HG03045 (cell line): ENCODE data around the gene UCK2.

ENCODE experiments used
- ATAC-seq: cut with Tn5 transposase; IDR thresholded peaks from one replicate; pipeline ENCODE4 v1.9.1; 2021; ENCODE audit warnings: mild to moderate bottlenecking, moderate library complexity; ENCODE audit not compliant: unreplicated experiment

UCK2 gene

DNA sequence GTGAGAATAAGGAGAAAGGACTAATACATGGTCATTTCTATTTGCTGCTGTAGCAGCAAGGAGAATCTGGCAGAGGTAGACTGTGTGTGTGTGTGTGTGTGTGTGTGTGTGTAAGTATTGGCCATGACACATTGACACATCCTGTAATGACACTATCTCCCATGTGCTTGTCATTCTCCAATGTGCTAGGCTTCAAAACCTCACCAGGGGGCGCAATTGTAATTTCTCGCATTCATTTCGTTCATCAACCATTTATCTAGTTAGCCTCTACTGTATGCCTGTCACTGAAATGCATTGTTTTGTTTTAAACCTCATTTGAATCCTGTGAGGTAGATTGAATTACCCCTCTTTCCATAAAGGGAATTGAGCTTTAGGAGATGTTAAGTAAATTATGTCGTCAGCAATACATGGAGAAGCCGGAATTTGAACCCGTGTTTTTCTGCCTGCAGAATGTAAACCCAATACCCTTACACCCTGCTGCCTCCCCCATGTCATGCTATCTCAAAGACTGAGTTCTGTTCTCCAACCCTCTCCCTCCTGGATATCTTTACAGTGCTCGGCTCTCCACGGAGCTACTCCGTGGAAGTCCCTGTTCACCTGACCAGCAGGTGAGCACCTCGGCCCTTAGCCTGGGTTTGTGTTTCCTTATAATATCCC lies 100.8 kb downstream of the UCK2 start:
- ATAC-seq = no peak

DNA sequence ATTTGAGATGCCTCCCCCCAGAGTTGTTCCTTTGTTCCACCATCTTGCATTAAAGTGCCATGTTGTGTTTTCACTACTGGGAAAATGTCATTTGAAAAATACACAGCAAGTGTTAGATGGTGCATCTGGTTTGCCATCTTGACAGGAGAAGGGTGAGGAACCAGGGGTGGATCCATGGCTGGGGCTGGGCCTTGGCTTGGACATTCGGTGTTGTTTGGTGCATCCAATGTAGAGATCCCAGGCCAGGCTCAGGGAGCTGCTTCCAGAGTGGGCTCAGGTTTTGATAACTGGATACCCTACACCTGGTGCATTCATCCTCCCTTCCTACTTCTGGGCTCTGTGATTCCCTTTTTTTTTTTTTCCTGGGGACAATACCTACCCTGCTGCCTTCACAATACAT lies 103.5 kb downstream of the UCK2 start:
- no peak for ATAC-seq

DNA sequence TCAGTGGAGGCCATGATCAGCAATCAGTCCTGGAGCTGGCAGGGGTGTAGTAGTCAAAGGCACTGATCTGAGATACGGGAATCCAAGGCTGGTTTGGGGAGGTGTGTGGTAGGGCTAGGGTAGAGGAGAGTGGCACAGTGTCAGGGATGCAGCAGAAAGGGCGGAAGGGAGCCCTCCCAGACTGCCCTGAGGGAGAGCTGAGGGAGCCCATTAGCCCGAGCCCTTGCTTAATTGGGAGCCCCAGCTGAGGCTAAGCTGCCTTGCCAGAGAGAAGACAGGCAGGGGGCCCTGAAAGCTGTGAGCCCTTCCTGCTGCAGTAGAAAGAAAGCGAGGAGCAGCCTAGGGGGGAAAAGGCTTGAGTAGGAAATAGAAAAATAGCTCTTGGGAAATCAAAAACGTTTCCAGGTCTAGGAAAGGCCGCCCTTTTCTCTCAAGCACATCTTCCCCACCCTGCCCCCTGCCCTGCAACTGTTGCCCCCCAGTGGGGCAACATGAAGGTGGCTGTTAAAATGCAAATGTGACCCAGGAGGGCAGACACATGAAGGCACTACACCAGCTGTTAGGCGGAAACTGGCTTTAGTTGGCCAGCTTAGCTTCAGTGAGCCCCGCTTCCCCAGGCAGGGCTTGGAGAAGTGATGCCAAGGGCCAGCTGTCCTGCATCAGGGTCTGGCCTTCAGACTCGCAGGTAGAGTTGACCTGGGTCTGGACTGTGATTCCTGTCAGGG lies 106.2 kb downstream of the UCK2 start:
- no peak for ATAC-seq

DNA sequence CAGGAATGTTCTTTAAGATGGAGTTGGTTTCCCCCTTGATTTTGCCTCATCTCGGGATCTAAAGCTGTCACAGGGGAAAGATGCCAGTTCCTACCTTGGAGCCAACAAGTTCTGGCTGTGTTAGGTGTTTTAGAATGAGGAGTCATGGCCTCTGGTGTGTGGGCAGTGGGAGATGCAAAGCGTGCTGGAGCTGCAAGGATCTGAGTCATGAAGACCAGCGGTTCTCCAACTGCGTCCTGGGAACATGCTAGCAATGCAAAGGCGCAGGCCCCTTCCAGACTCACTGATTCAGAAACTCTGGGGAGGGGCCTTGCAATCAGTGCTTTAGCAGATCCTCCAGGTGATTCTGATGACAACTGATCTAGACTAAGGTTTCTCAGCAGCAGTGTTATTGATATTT lies 109.1 kb downstream of the UCK2 start:
- ATAC-seq = no peak

DNA sequence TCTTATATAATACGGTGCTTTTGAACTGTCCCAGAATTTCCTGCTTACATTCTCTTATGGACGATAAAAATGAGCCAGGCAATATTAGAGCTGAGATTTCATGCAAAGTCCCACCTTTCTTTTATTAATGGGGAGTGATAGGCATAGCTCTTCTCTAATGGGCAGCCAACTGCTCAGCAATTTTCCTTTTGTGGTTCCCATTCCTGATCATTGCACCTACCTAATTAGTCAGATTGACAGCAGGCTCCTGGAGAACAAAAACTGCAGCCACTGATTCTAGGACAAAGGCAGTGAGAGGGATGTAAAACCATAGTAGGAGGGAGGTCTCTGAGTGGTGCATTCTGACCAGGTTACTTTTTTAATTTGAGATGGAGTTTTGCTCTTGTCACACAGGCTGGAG lies 110.4 kb downstream of the UCK2 start:
- no peak for ATAC-seq

DNA sequence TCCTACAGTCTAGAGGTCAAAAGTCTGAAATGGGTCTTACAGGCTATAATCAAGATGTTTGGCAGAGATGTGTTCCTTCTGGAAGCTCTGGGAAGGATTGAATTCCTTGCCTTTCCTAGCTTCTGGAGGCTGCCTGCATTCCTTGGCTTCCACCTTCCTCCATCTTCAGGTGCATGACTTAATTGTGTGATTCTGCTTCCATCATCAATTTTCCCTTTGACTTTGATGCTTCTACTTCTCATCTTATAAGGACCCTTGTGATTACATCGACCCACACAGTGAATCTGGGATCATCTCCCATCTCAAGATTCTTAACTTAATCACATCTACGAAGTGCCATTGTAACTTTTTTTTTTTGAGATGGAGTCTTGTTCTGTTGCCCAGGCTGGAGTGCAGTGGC lies 111.4 kb downstream of the UCK2 start:
- ATAC-seq = no peak

DNA sequence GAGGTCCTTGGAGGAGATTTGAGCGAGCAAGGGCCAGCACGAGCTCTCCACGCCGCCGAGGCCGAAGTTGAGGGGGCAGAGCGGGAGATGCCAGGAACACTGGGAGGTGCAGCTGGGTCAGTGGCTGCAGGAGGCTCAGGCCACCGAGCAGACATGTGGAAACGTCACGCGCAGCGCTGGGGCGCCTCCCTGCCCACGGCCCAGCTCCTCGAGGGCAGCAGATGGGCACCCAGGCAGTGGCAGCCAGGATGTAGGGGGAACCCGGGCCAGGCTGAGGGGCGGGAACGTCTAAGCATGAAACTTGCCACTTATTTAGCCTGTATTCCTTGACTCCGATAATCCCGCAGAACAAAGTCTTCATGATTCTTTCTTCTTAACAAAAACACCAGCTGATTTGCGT lies 114.1 kb downstream of the UCK2 start:
- no peak for ATAC-seq

DNA sequence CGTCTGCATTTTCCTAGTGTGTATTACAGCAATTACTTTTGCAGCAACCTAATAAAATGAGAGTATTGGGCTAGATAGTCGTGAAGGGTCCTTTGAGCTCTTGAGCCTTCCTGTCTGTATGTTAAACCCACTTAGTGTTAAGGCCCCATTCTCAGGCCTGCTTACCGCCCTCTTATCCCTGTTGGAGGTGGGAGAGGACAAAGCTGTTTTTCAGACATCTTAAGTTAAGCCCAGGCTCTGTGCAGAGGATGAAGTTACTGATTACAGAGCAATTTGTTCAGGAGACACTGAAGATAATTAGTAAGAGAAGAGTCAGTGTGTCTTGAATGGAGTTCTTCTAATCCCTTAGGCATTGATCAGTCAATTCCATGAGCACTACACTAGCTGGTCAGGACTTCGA lies 114.6 kb downstream of the UCK2 start:
- no peak for ATAC-seq

DNA sequence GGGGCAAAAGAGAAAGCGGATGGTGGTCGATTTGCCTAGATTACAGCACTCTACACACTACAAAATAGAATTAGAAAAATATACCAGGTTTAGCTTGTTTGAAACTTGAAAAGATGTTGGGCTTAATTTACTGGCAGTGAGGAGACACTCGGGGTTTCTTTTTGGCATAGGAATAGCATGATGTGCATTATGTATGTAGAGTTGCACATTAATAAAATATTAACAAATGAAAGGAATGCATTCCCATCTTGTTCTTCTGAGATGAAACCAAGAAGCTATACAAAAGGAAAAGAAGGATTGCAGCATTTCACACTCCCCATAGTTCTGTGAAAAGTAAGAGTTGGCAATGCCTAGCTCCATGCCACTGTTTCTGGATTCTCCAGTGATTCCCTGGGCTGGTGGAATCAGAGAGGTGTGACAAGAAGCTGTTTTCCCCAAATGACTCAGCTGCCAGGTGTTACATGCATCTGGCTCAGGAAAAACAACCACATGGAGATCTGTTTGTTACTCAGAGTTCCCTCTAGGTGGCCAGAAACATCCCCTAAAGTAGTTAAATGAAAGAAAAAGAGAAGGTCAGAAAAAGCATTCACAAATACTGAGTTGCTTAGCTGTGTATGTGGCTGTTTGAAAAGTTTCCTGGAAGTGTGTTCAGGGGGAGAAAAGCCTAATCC lies 115.6 kb downstream of the UCK2 start:
- ATAC-seq = peak; percentile 48

DNA sequence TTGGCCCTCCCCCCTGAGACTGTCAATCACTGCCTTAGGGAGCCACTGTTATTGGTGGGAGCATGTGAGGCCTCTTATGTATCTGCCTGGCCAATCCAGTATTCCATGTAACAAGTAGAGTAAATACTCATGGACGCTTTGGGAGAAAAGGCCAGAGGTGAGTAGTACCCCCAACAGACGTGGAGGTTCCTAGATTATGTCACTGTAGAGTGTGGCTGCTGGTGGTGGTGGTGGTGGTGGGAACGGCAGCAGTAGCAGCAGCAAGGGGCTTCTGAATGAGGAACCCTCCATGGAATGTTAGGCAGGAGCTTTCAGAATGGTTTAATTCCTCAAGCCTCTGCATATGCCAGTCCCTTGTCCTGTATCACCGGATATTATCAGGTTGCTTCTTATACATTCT lies 118.5 kb downstream of the UCK2 start:
- no peak for ATAC-seq

DNA sequence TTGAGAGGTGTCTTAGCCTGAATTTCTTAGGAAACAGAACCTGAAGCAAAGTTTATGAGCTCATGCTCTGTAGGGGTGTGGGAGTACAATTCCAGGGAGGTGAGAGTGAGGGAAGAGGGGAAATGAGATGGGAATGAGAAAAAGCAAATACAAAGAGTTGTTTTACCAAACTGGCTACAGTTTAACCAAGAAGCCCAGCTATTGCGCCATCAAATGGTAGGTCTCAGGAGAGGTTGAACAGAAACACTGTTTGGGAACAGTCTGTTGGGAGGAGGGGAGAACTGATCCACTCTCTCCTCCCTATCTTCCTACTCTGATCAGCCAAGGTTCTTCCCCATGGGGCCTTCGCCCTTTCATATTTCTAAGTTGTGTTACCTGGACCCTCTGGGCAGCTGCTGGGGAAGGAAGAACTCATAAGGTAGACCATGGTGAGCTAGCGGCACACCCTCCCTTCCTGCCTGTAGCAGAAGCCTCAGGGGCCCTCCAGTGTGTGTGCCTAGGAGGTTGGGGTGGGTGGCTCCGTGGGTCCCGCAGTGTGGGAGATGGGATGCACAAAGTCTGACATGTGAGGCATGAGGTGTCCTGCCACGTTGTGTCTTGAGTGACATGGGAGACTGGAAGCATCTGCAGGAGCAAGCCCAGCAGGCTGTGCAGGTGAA lies 120.5 kb downstream of the UCK2 start:
- ATAC-seq = no peak

DNA sequence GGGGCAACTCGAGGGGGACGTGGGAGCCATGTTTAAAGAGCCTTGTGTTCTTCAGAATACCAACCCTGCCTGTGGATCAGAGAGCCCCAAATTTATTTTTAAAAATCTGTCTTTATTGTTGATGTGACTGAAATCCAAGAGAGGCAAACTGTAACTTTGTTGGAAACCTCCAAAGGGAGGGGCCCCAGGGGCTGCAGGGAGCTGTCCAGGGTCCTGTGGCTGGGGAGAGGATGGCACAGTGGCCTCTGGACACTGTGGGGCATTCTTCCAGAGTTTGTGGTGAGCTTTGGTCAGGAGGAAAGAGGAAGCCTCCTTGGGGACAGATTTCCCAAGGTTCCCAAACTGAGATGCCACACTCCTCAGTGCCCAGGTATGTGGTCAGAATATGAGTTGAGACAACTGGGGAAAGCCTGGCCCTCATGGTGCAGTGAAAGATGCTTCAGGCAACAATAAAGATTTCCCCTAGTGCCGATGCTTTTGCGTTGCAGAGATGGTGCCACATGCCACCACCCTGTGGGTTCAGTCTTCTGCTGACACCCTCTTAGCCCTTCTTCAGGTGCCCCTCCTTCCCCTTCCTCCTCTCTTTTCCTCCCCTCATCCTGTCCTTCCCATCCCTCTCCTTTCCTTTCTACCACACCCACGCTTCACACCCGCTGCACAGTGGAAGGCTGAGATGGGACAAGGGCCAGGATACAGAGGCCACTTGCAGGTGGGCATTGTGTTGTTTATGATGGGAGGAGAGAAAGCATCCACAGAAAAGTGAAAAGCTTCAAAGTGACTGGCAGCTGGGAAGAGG lies 122.1 kb downstream of the UCK2 start:
- ATAC-seq = no peak

DNA sequence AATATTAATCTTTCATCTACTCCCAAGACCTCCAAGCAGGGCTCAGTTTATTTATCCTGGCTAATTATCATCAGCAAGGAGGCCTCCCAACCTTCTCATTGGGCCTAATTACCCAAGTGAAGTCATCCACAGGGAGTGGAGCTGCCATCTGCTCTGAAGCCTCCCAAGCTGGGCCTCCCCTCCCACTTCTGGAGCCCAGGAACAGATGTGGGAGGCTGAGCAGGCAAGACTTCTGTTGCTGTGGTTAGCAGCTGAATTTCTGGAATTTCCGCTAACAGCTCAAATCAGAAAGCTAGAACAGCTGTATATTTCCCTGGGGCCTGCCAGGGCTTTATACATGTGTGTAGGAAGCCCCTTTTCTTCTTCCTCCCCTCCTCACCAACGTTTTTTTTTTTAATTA lies 127.5 kb downstream of the UCK2 start:
- no peak for ATAC-seq

DNA sequence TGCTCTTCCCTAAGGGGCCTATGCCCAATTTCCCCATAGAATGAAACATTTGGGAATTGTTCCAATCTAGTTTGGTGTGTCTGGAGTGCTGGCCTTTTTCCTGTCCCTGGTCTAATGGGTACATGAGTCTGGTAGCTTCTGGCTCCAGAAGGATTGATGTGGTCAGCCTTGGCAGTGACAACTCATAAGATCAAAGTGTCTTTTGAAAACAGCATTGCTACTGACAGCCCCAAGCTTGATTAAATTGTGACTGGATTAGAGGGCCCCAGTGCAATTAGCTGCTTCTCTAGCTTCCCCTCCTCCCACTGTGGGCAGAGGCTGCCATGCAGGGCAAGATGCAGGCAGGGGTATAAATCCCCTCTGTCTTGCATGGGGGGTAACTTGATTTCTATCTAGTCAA lies 130.9 kb downstream of the UCK2 start:
- ATAC-seq = no peak

DNA sequence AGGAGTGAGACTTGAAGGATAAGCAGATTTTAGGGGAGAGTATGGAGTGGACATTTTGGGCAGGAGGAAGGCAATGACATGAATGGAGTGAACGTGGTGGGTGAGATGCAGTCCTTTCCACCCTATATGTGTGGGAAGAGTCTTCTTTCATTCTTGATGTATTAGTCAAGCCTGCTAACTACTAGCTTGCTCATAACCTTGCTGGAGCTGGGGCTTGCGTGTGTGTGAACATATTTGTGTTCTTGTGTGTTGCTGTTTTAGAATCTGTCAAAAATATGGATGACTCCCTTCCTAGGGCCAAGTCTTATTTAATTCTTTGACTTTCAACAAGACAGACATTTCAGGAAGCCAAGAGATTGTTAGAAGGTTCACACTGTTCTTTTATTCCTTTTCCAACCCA lies 132.7 kb downstream of the UCK2 start:
- ATAC-seq = no peak

DNA sequence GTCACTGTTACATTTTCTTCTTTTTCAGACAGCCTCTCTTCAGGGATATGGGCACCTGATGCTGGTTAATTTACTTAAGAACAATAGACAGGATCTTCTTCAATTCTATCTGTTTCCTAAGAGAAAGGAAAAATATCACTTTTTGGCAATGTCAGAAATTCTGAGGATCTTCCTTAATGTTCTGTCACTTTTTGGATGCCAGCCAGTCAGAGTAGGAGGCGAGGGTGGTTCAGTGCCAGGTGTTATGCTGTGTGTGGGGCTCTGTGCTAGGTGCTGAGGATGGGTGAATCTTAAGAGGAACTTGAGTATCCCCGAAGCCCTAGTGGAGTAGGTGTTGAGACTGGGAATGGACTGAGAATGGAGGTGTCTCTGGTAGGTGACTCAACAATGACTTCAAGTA lies 133.5 kb downstream of the UCK2 start:
- ATAC-seq = no peak
